ENCODE data around the gene NR5A2.

DNA sequence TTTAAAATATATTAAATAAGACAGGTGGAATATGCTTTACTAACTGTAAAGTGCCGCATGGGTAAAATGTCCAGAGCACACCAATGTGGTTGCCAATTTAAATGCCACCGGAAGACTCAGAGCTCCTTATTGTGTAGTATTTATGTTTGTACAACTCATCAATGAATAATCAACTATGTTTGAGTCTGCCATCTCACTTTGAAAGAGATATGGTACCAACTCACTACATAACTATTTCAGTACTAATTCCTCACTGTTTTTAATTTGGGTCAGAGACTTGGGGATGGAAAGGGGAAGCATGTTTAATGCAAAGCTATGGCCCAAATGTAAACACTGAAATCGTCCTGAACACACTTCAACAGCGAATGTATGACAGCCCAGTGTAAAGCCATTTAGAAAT lies 144.8 kb downstream of the NR5A2 start:
- TF ChIP-seq CTCF (IDR thresholded peaks at IDR 0.05 in 8 of 11, conservative IDR thresholded peaks at IDR 0.05 in 3 of 11) (no peak), POLR2AphosphoS5 (IDR thresholded peaks at IDR 0.05) (no peak), POLR2A (IDR thresholded peaks at IDR 0.05) (no peak)
